Glutamatergic neuron (in vitro differentiated cells): ENCODE measurements around the gene ADCY1. TPM values are rescaled to one million over a fixed set of nuclear protein-coding genes. Genes with fewer than 3 reads are reported as not detected.

Experiments
- DNase-seq: peaks from one replicate; pipeline ENCODE4 v3.0.0; 2022
- H3K27ac Mint-ChIP-seq: one replicate; pipeline ENCODE4 v1.8.0; 2020; ENCODE audit warnings: mild to moderate bottlenecking, mixed read lengths, inconsistent platforms; ENCODE audit not compliant: unreplicated experiment
- H3K27me3 Mint-ChIP-seq: one replicate; pipeline ENCODE4 v1.8.0; 2020; ENCODE audit warnings: mild to moderate bottlenecking, moderate library complexity, mixed read lengths, inconsistent platforms; ENCODE audit not compliant: unreplicated experiment
- H3K36me3 Mint-ChIP-seq: one replicate; pipeline ENCODE4 v1.8.0; 2020; ENCODE audit warnings: mild to moderate bottlenecking, mixed read lengths, inconsistent platforms; ENCODE audit not compliant: unreplicated experiment
- H3K4me1 Mint-ChIP-seq: one replicate; pipeline ENCODE4 v1.8.0; 2020; ENCODE audit warnings: mild to moderate bottlenecking, low read depth, mixed read lengths, inconsistent platforms; ENCODE audit not compliant: unreplicated experiment
- H3K4me3 Mint-ChIP-seq: one replicate; pipeline ENCODE4 v1.8.0; 2020; ENCODE audit warnings: mild to moderate bottlenecking, mixed read lengths, inconsistent platforms; ENCODE audit not compliant: unreplicated experiment
- H3K9me3 Mint-ChIP-seq: one replicate; pipeline ENCODE4 v1.8.0; 2020; ENCODE audit warnings: mild to moderate bottlenecking, moderate library complexity, mixed read lengths, inconsistent platforms; ENCODE audit not compliant: unreplicated experiment
- CTCF ChIP-seq: fragments of 200-600 bp; sonication (generic); IDR thresholded peaks from one replicate; pipeline ENCODE4 v1.5.0; 2021; ENCODE audit not compliant: partially characterized antibody, unreplicated experiment
- total RNA-seq: library from RNA; stranded (reverse); fragmentation: NEBNext Ultra II Directional; extraction: Animal tissue kit (Norgen Biotek cat#: 25700); gene quantifications from one replicate; pipeline ENCODE4 v1.2.1, GENCODE V29; 2021; ENCODE audit not compliant: unreplicated experiment

Gene ADCY1
- total RNA-seq, 1 donor from 2014 or later = 51.9 TPM

GRCh38 chr7:45682836-45683555 lies 108.8 kb downstream of the ADCY1 start:
- no peak for TF ChIP-seq CTCF
- H3K4me1 Mint-ChIP-seq = no peaks in the 10 kb centered on the region
- no peak for DNase-seq
- peaks cover 2% of the 10 kb centered on the region for H3K27me3 Mint-ChIP-seq
- H3K9me3 Mint-ChIP-seq = peaks cover 2% of the 10 kb centered on the region
- H3K4me3 Mint-ChIP-seq = no peak overlapping the region
- peaks cover 5% of the 10 kb centered on the region for H3K36me3 Mint-ChIP-seq
- no peak overlapping the region for H3K27ac Mint-ChIP-seq

GRCh38 chr7:45683556-45684148 lies 109.5 kb downstream of the ADCY1 start:
- no peak overlapping the region for H3K4me3 Mint-ChIP-seq
- no peak for DNase-seq

GRCh38 chr7:45684910-45685618 lies 110.9 kb downstream of the ADCY1 start:
- no peak for DNase-seq
- Mint-ChIP-seq H3K9me3 (peaks cover 2% of the 10 kb centered on the region), H3K36me3 (peaks cover 5% of the 10 kb centered on the region), H3K27me3 (peaks cover 2% of the 10 kb centered on the region), H3K27ac (no peak overlapping the region), H3K4me3 (no peak overlapping the region), H3K4me1 (no peaks in the 10 kb centered on the region)
- no peak for TF ChIP-seq CTCF

More at GRCh38 chr7:45683556-45684148, 109.5 kb downstream of the ADCY1 start:
- peaks cover 2% of the 10 kb centered on the region for H3K27me3 Mint-ChIP-seq
- no peak for TF ChIP-seq CTCF
- H3K27ac Mint-ChIP-seq = no peak overlapping the region
- peaks cover 5% of the 10 kb centered on the region for H3K36me3 Mint-ChIP-seq
- H3K4me1 Mint-ChIP-seq = no peaks in the 10 kb centered on the region
- H3K9me3 Mint-ChIP-seq = peaks cover 2% of the 10 kb centered on the region

GRCh38 chr7:45685619-45686240 lies 111.6 kb downstream of the ADCY1 start:
- H3K27ac Mint-ChIP-seq = no peak overlapping the region
- no peaks in the 10 kb centered on the region for H3K9me3 Mint-ChIP-seq
- peaks cover 2% of the 10 kb centered on the region for H3K27me3 Mint-ChIP-seq
- H3K36me3 Mint-ChIP-seq = peaks cover 5% of the 10 kb centered on the region
- H3K4me1 Mint-ChIP-seq = no peaks in the 10 kb centered on the region
- DNase-seq = no peak
- no peak for TF ChIP-seq CTCF
- H3K4me3 Mint-ChIP-seq = no peak overlapping the region
